Inferior parietal cortex (tissue), 1 donor: ENCODE results near the gene GNAL.

Source experiments
- DNase-seq: peaks from one replicate; pipeline ENCODE4 v3.0.0-alpha.2; 2016; ENCODE audit errors: extremely low spot score

GNAL gene

GRCh38 chr18:11762429-11762828, 73.4 kb downstream of the GNAL start:
- no peak for DNase-seq

- DNase-seq: no peak
These were observed 78.3 kb downstream of the GNAL start for GRCh38 chr18:11767329-11767728.

GRCh38 chr18:11767935-11768334, 78.9 kb downstream of the GNAL start:
- DNase-seq: no peak

GRCh38 chr18:11775436-11776174, 86.5 kb downstream of the GNAL start:
- DNase-seq: no peak

- DNase-seq: no peak
These were observed 91.0 kb downstream of the GNAL start for GRCh38 chr18:11780042-11780441.

GRCh38 chr18:11783716-11784331, 94.8 kb downstream of the GNAL start:
- no peak for DNase-seq

GRCh38 chr18:11784674-11785304, 95.7 kb downstream of the GNAL start:
- DNase-seq: no peak

GRCh38 chr18:11785444-11786055, 96.5 kb downstream of the GNAL start:
- no peak for DNase-seq

- no peak for DNase-seq
These were observed 100.8 kb downstream of the GNAL start for GRCh38 chr18:11789716-11790510.

GRCh38 chr18:11791131-11791530, 102.1 kb downstream of the GNAL start:
- DNase-seq: no peak

- no peak for DNase-seq
These were observed 103.6 kb downstream of the GNAL start for GRCh38 chr18:11792632-11793031.

- no peak for DNase-seq
These were observed 105.1 kb downstream of the GNAL start for GRCh38 chr18:11794195-11794594.

- no peak for DNase-seq
These were observed 106.9 kb downstream of the GNAL start for GRCh38 chr18:11795916-11796315.

- no peak for DNase-seq
These were observed 109.2 kb downstream of the GNAL start for GRCh38 chr18:11798271-11798670.

GRCh38 chr18:11799066-11799465, 110.0 kb downstream of the GNAL start:
- DNase-seq: no peak

- DNase-seq: no peak
These were observed 111.7 kb downstream of the GNAL start for GRCh38 chr18:11800566-11801334.

GRCh38 chr18:11801573-11801972, 112.5 kb downstream of the GNAL start:
- DNase-seq: no peak

- DNase-seq: no peak
These were observed 113.1 kb downstream of the GNAL start for GRCh38 chr18:11802158-11802557.

GRCh38 chr18:11802586-11802985, 113.5 kb downstream of the GNAL start:
- DNase-seq: no peak

- no peak for DNase-seq
These were observed 118.2 kb downstream of the GNAL start for GRCh38 chr18:11807233-11807632.
